GM20000 (cell line): Measurements from ENCODE around the gene ISLR2.

Source experiments
- DNase-seq: peaks from one replicate; pipeline ENCODE4 v3.0.0; 2012; ENCODE audit warnings: low spot score
- CTCF ChIP-seq: IDR thresholded peaks from 2 replicates; pipeline ENCODE4 v1.5.1; 2012; ENCODE audit warnings: mild to moderate bottlenecking, control low read depth; ENCODE audit errors: extremely low read depth, missing control alignments

The ISLR2 gene

GRCh38 chr15:74174219-74174957 is 44.0 kb downstream of the ISLR2 start:
- no peak for DNase-seq
- TF ChIP-seq CTCF, result no peak

GRCh38 chr15:74174958-74175253 is 44.5 kb downstream of the ISLR2 start:
- DNase-seq, result no peak
- no peak for TF ChIP-seq CTCF

GRCh38 chr15:74175271-74176191 is 45.1 kb downstream of the ISLR2 start:
- no peak for DNase-seq
- TF ChIP-seq CTCF, result no peak

GRCh38 chr15:74176262-74177214 is 46.2 kb downstream of the ISLR2 start:
- no peak for DNase-seq

GRCh38 chr15:74178326-74179100 is 48.1 kb downstream of the ISLR2 start:
- no peak for TF ChIP-seq CTCF
- DNase-seq, result no peak

More at GRCh38 chr15:74176262-74177214, 46.2 kb downstream of the ISLR2 start:
- TF ChIP-seq CTCF, result no peak

- TF ChIP-seq CTCF, result no peak
- no peak for DNase-seq
These were observed 48.9 kb downstream of the ISLR2 start for GRCh38 chr15:74179101-74179841.
